GM12874 (cell line): ENCODE measurements around the gene RGS9.

Experiments used
- TF ChIP-seq, protein P1 (sequence below): IDR thresholded peaks from 2 replicates; pipeline ENCODE4 v1.5.1; 2011; ENCODE audit warnings: low read depth, mild to moderate bottlenecking, control low read depth, low read length, moderate library complexity; ENCODE audit not compliant: insufficient read depth

Gene RGS9

DNA sequence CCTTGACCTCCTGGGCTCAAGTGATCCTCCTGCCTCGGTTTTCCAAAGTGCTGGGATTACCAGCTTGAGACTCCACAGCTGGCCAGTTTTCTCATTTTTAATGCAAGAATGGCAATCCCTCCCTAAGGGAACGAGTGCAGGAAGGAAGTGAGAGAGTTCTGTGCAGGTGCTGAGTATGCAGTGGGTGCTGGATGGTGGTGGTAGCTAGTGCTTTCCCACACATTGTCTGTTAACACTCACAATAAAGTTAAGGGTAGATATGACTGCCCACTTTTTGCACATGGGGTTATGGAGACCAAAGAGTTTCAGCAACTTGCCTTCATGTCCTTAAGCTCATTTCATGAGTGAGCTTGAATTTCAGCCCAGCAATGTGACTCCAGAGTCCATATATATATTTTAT lies 18.5 kb downstream of the RGS9 start:
- TF ChIP-seq, protein P1, sequence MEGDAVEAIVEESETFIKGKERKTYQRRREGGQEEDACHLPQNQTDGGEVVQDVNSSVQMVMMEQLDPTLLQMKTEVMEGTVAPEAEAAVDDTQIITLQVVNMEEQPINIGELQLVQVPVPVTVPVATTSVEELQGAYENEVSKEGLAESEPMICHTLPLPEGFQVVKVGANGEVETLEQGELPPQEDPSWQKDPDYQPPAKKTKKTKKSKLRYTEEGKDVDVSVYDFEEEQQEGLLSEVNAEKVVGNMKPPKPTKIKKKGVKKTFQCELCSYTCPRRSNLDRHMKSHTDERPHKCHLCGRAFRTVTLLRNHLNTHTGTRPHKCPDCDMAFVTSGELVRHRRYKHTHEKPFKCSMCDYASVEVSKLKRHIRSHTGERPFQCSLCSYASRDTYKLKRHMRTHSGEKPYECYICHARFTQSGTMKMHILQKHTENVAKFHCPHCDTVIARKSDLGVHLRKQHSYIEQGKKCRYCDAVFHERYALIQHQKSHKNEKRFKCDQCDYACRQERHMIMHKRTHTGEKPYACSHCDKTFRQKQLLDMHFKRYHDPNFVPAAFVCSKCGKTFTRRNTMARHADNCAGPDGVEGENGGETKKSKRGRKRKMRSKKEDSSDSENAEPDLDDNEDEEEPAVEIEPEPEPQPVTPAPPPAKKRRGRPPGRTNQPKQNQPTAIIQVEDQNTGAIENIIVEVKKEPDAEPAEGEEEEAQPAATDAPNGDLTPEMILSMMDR = no peak

GRCh38 chr17:65156185-65156834 lies 19.1 kb downstream of the RGS9 start:
- TF ChIP-seq, protein P1 = no peak

DNA sequence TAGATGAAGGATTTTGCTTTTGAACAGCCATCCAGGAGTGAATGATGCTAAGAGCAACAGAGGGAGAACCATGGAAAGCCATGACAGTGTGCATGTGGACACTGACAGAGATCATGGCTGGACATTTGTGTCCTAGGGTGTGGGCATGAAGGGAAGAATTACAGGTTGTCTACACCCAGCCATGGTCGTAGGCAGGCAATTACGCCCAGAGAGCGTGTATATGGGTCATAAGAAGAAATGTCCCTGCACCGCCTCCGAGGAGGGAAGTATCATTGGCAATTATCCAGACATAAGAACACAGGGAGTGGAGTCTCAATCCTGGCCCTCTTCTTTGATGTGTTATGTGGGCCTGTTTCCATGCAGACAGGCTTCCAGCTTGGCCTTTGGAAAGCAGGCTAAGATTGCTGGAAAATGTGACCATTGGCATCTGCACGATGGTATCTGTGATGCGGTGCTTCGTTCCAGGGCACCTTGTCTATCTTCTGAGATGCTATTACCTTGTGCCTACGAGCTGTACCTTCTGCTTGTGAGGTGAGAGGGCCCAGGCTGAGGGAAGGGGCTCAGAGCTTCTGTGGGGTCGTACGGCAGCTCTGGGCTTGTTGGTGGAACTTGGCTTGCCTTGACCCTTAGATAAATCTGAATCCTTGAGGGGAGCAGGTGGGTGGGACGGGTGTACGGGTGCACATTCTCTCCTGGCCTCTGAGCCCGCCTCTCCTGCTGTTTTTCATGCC lies 19.8 kb downstream of the RGS9 start:
- TF ChIP-seq, protein P1 = no peak

GRCh38 chr17:65158041-65158440 lies 20.9 kb downstream of the RGS9 start:
- TF ChIP-seq, protein P1 = no peak

DNA sequence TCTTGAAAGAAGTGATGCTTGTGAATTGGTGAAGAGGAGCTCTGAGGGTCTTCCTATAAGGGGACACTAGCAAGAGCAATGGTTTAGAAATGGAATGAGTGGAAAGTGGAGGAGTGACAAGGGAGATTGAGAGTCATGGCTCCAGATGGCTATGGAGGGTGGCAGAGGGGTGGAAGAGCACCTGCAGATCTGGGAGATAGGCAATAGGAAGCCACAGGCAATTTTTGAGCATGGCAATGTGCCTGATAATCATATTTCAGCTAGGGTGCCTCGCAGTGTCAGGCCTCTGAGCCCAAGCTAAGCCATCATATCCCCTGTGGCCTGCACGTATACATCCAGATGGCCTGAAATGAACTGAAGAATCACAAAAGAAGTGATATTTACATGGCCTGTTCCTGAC lies 21.5 kb downstream of the RGS9 start:
- TF ChIP-seq, protein P1 = no peak

DNA sequence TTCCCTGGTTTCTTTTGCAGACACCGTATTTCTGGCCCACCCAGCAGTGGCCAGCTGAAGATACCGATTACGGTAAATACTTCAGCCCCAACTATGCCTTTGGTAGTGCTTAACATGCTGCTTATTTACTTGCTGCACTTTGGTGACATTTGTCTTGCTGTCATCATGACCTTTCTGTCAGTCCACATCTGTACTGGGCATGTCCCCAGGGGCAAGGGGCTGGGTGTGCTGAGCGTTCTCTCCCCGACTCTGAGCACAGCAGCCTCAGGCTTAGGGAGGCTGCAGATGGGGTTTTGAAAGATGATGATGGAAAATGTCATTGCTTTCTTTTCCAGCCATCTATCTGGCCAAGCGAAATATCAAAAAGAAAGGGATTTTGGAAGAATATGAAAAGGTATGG lies 23.3 kb downstream of the RGS9 start:
- TF ChIP-seq, protein P1 = no peak

DNA sequence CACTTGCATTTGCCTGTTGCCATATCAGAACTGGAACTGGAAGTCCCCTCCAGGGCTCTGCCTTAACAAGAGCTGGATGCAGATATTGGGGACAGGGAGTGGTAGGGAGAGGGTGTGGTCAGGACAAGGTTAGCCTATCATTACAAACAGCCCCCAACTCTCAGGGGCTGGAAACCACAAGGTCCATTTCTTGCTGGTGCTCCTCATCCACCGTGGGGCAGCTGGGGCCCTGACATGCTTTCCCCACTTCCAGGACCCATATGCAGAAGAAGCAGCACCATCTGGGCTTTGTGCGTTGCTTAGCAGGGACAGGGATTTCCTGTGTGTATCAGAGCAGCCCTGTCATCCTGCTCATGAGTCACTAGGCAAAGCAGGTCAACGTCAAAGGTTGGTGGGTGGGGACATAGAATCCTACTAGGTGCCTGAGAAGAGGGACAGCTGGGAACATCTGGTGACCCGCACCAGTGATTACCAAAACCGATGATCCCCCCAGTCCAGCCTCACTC lies 26.9 kb downstream of the RGS9 start:
- TF ChIP-seq, protein P1 = no peak
